Stimulated activated CD4-positive, alpha-beta T cell treated with anti-CD3 and anti-CD28 coated beads, TNF-alpha, amount 100 ng/mL, for 24 hours (primary cell): Measurements from ENCODE around the gene ZBED4.

Experiments used
- DNase-seq, 3 experiments: peaks; one replicate each; pipeline ENCODE4 v3.0.0-alpha.2; 2020; ENCODE audit warnings: low read depth in 3 of 3

Gene ZBED4

DNA sequence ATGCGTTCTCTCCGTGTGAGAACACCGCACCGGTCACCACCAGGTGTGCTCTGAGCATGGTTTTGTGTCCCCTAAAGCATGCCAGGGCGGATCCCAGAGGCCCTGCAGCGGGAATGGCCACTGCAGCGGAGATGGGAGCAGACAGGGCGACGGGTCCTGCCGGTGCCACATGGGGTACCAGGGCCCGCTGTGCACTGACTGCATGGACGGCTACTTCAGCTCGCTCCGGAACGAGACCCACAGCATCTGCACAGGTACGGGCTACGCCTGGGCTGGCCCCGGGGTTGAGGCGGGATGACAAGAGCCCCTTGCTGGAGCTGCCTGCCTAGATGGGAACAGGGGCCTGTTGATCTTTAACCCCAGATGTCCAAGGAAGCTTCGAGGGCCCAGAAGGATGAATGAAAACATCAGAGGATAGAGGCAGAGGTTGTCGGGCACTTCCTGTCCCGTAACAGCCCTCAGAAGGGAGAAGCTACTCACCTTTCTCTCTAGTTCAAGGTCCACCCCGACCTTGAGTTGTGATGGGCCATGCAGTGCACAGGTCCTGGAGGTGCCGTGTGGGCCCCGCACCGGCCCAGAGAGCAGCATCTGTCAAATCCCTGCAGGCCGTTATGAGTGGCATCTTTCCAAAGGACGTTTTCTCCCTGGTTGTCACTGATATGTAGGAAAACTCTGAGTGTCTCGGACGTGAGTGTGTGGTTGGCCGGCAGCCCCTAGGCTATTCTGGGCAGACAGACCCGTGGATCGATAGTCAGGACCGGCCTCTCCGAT lies 68.0 kb downstream of the ZBED4 start:
- no peak for DNase-seq

DNA sequence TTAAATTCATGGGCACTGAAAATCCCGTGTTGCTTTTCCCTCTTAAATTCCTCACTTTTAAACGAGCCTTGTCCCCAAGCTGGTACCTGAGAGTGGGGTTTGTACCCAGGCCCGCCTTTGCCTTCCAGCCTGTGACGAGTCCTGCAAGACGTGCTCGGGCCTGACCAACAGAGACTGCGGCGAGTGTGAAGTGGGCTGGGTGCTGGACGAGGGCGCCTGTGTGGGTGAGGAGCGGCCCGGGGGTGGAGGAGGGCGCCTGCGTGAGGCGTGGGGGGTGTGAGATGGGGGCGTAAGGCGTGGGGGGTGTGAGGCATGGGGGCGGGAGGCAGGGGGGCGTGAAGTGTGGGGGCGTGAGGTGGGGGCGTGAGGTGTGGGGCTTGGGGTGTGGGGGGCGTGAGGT lies 68.8 kb downstream of the ZBED4 start:
- DNase-seq, result no peak

GRCh38 chr22:49922926-49923325 lies 69.3 kb downstream of the ZBED4 start:
- no peak for DNase-seq

- DNase-seq, result no peak
Observed at GRCh38 chr22:49923445-49923844, 69.8 kb downstream of the ZBED4 start.

- no peak for DNase-seq
Observed at GRCh38 chr22:49924113-49924833, 70.6 kb downstream of the ZBED4 start.

GRCh38 chr22:49925525-49926128 lies 72.0 kb downstream of the ZBED4 start:
- DNase-seq, result peak; percentile 38 to 59 (median 46)

DNA sequence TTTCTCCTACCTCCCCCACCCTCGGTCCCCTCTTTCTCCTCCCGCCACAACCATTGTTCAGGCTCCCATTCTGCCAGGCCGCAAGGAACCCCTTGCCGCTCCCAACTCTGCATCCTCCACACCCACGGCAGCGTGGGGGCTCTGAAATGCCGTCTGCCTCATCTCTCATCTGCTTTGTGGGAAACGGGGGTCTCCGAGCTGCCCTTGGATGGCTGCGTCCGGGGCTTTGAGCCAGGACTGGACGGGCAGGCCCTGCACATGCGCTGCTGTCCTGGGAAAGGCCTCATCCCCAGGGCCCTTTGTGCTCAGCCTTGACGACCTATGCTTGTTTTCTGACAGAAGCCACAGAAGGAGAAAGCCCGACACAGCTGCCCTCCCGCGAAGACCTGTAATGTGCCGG lies 73.3 kb downstream of the ZBED4 start:
- no peak for DNase-seq

DNA sequence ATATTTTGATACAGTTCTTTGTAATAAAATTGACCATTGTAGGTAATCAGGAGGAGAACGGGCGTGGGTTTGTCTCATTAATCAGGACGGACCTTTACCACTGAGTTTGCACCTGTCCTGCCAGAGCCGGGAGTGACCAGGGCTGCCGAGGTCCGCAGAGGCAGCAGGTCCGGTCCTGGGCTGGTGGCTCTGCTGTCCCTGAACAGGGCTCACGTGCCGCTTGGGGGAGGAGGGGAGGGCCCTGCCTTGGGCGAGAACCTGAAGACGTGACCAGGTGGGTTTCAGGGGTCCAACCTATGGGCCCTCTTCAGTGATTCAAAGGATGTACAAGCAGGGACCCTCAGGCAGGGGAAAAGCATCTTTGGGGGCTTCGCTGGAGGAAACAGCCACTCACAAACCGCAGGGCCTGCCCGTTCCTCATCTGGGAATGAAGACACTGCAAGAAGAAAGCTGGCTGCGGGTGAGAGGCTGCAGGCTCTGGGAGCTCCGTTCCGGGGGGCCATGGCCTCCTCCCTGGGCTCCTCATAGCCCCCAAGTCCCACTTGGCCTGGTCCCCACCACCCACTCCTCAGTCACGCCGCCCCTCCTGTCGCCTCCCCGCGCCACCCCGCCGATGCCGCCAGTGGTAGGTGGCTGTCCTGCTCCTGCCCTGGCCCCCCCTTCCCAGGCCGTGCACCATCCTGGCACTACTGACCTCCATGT lies 74.0 kb downstream of the ZBED4 start:
- DNase-seq, result no peak

DNA sequence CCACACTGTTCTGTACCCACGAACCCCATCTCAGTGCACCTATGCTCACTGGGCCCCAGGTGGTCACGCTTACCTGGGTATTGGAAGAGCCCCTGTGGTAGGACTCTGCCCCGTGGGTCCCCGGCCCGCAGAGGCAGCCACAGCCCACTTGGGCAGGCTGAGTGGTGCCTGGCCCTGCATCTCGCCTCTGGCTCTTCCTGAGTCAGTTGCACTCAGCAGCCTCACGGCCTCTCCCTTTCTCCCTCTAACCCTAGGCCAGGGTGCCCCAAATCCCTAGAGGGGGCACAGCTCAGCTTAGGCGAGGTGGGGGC lies 74.5 kb downstream of the ZBED4 start:
- DNase-seq, result no peak

DNA sequence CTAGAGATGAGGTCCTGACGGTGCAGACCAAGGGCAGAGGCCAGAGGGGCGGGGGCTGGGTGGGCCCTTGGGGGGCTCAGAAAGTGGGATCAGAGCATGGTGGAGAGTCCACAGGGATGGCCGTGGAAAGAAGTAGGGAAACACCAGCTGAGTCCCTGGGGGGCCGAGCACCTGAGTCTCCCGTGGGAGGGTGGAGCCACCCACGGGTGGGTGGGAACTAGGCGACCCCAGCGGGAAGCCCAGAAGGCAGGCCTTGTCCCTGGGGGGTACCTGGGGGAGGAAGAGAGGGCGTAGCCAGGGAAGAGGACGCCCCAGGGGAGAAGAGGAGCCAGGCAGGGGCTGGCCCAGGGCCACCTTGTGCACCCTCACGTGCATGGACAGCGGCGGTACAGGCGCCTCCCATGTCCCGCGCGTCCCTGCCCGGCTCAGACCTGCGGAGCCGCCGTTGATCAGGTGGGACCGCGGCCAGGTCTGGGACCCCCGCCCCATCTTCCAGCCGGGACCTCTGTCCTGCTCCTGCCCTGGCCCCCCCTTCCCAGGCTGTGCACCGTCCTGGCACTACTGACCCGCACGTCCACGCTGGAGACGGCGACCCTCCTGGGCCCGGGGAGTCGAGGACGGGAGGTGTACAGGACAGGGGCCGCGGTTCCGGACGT lies 75.0 kb downstream of the ZBED4 start:
- no peak for DNase-seq

- DNase-seq, result peak; percentile 57 to 74 (median 69)
Observed at GRCh38 chr22:49929211-49929979, 75.8 kb downstream of the ZBED4 start.

DNA sequence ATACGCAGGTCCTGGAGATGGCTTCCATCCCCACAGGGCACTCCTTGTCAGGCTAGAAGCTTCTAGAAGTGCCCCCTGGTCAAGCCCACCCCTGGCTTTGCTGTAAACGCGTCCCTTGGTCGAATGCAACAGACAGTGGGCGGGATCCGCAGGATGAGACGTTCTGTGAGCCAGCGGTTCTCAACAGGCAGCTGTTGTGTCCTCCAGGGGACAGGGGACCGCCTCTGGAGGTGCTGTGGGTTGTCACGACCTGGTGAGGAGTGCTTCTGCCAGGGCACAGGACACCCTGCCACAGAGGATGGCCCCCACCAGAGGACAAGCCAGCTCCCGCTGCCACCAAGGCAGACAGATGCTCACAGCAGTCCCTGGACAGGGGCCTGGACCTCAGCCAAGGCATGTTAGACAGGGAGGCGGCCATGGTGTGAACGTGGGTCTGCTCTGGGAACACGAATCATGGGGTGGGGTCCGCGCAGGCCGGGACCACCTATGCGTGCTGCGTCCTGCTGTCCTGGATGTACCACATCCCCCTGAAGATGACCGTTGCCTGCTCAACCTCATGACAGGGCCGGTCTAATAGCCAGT lies 76.4 kb downstream of the ZBED4 start:
- DNase-seq, result no peak

DNA sequence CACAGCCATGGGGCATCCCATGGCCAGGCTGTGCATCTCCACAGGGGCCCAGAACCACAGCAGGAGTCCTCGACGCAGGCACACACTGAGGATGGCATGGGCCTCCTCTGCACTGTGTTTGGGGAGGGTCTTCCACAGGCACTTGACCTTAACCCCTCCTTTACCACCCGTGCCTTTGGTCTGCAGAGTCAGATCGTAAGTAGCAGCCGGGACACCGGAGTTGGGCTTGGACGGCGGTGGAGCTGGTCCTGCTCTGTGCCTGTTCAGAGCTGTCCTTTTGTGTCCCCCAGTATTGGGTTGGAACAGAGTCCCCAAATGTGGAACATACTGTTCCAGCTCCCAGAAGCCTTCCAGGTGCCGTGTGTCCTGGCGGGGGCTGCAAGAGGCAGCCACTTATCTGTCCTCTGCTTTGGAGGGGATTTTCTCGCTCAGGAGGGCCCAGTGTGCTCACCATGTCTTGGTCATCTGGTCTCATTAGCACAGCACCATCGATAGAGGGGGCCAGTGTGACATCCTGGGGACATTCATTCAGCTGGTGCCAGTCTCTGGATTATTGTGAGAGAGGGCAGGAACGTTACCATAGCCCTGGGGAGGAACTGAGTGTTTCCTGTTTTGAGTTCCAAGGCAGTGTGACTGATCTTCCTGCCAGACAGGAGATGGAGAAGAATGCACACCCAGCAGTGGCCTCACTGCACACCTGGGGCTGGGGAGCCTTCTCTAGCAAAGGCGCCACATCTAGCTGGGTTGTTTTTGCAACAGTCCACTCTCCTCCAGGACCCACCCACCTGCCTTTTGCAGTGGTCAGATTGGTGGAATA lies 77.2 kb downstream of the ZBED4 start:
- peak in 2 of 3 experiments; percentile 34 to 49 for DNase-seq

GRCh38 chr22:49933236-49934159 lies 79.9 kb downstream of the ZBED4 start:
- DNase-seq, result no peak

GRCh38 chr22:49934160-49934890 lies 80.7 kb downstream of the ZBED4 start:
- no peak for DNase-seq

- peak; percentile 68 to 92 (median 78) for DNase-seq
Observed at GRCh38 chr22:49934891-49935557, 81.4 kb downstream of the ZBED4 start.

GRCh38 chr22:49935561-49935960 lies 81.9 kb downstream of the ZBED4 start:
- no peak for DNase-seq
